CD4-positive, alpha-beta T cell (primary cell): ENCODE data around the gene THRB. TPM values are rescaled to one million over a fixed set of nuclear protein-coding genes. Genes with fewer than 3 reads are reported as not detected.

Source experiments
- ATAC-seq: fragments of 200-7000 bp; cut with Tn5 transposase; one replicate; pipeline ENCODE4 v1.10.0; 2022; ENCODE audit warnings: mild to moderate bottlenecking; ENCODE audit not compliant: poor library complexity
- CTCF ChIA-PET: fragments of 350-600 bp; sonication (Branson Sonifier 250); formaldehyde crosslinking; loops from one replicate; lab custom pipeline; 2021; ENCODE audit warnings: antibody characterized with exemption, inconsistent platforms; lab: Charles Lee
- POLR2A ChIA-PET: fragments of 350-600 bp; sonication (Branson Sonifier 250); formaldehyde crosslinking; loops from one replicate; lab custom pipeline; 2021; ENCODE audit warnings: antibody characterized with exemption, inconsistent platforms; lab: Charles Lee
- DNase-seq, 14 experiments: peaks; one replicate each; pipeline ENCODE4 v3.0.0-alpha.2; 2013 to 2020; ENCODE audit warnings: mixed read lengths in 2 of 14
- H3K27ac ChIP-seq, 2 donors: one replicate each; pipeline versions ENCODE4 v1.5.1 to v1.7.0; 2013; ENCODE audit warnings: low read length in 2 of 2, low read depth in 1 of 2, mild to moderate bottlenecking in 1 of 2
- H3K27me3 ChIP-seq, 2 experiments: 1 replicate in 1 of 2; 2 replicates in 1 of 2; pipeline versions ENCODE4 v1.6.1 to v1.7.0; 2013; ENCODE audit warnings: low read length in 2 of 2, control low read depth in 1 of 2, mild to moderate bottlenecking in 1 of 2, moderate library complexity in 1 of 2; ENCODE audit not compliant: insufficient read depth in 2 of 2, control insufficient read depth in 1 of 2
- H3K36me3 ChIP-seq: one replicate; pipeline ENCODE4 v1.6.1; 2013; ENCODE audit warnings: low read length, control low read depth; ENCODE audit not compliant: insufficient read depth
- H3K4me1 ChIP-seq: one replicate; pipeline ENCODE4 v1.6.1; 2013; ENCODE audit warnings: low read length, control low read depth; ENCODE audit not compliant: insufficient read depth
- H3K4me3 ChIP-seq: one replicate; pipeline ENCODE4 v1.5.1; 2013; ENCODE audit warnings: mild to moderate bottlenecking, low read length, moderate library complexity
- H3K9me3 ChIP-seq, 2 experiments: 1 replicate in 1 of 2; 2 replicates in 1 of 2; pipeline versions ENCODE4 v1.6.1 to v1.7.0; 2013; ENCODE audit warnings: low read length in 2 of 2, mild to moderate bottlenecking in 2 of 2, control low read depth in 1 of 2, moderate library complexity in 1 of 2; ENCODE audit not compliant: control insufficient read depth in 1 of 2, insufficient read depth in 1 of 2
- H3K27ac Mint-ChIP-seq: one replicate; pipeline ENCODE4 v1.8.0; 2020; ENCODE audit warnings: mixed read lengths
- H3K27me3 Mint-ChIP-seq: one replicate; pipeline ENCODE4 v1.8.0; 2021; ENCODE audit warnings: mixed read lengths
- H3K36me3 Mint-ChIP-seq: one replicate; pipeline ENCODE4 v1.8.0; 2021; ENCODE audit warnings: low read depth, mixed read lengths
- H3K4me1 Mint-ChIP-seq: one replicate; pipeline ENCODE4 v1.8.0; 2021; ENCODE audit warnings: low read depth, mixed read lengths
- H3K4me3 Mint-ChIP-seq: one replicate; pipeline ENCODE4 v1.8.0; 2020; ENCODE audit warnings: mild to moderate bottlenecking, mixed read lengths
- H3K9me3 Mint-ChIP-seq: one replicate; pipeline ENCODE4 v1.8.0; 2020; ENCODE audit warnings: mixed read lengths
- CTCF ChIP-seq: fragments of 200-600 bp; IDR thresholded peaks from one replicate; pipeline ENCODE4 v1.8.0; 2022; ENCODE audit warnings: antibody characterized with exemption, mild to moderate bottlenecking
- intact Hi-C, 2 experiments: fragments of 100-400 bp; cut with DNase I in 1 of 2; cut with micrococcal nuclease in 1 of 2; formaldehyde crosslinking; loops; one replicate each; pipeline versions ENCODE4 v1.15.1 to v1.9.0; 2023 to 2025; cut with DNase I, micrococcal nuclease
- total RNA-seq, 174 experiments: library from RNA in 2 of 174; stranded (reverse) in 2 of 174; gene quantifications; one replicate each; pipeline ENCODE4 v1.2.3 and lab custom pipeline; 2021 to 2026

THRB gene
- total RNA-seq, 2 experiments from 2014 or later: not detected

- ATAC-seq (no peak), DNase-seq (no peak)
- H3K27me3 ChIP-seq: peaks cover 34 to 40% of the 10 kb centered on the region in 2 experiments
- Mint-ChIP-seq H3K36me3 (no peaks in the 10 kb centered on the region), H3K4me1 (no peaks in the 10 kb centered on the region), H3K27me3 (peaks cover 56% of the 10 kb centered on the region), H3K9me3 (no peaks in the 10 kb centered on the region), H3K27ac (no peak overlapping the region), H3K4me3 (no peak overlapping the region)
- H3K36me3 ChIP-seq: no peaks in the 10 kb centered on the region
- intact Hi-C loops: no loop called here
- ChIA-PET CTCF (no interaction called here), POLR2A (no interaction called here)
- TF ChIP-seq CTCF: no peak
- H3K4me3 ChIP-seq: no peak overlapping the region
- peaks cover 0 to 14% of the 10 kb centered on the region in 2 experiments for H3K9me3 ChIP-seq
- H3K27ac ChIP-seq: no peak overlapping the region
- H3K4me1 ChIP-seq: no peaks in the 10 kb centered on the region
Measured at GRCh38 chr3:24520976-24521419, 26.3 kb upstream of the THRB start.

GRCh38 chr3:24520101-24520495 is 25.4 kb upstream of the THRB start:
- intact Hi-C loops: no loop called here
- Histone ChIP-seq H3K9me3 (peaks cover 0 to 14% of the 10 kb centered on the region in 2 experiments), H3K27ac (no peak overlapping the region), H3K36me3 (no peaks in the 10 kb centered on the region), H3K27me3 (peaks cover 34 to 40% of the 10 kb centered on the region in 2 experiments), H3K4me3 (no peak overlapping the region), H3K4me1 (no peaks in the 10 kb centered on the region)
- TF ChIP-seq CTCF: no peak
- Mint-ChIP-seq H3K4me3 (no peak overlapping the region), H3K9me3 (no peaks in the 10 kb centered on the region), H3K4me1 (no peaks in the 10 kb centered on the region), H3K27ac (no peak overlapping the region), H3K27me3 (peaks cover 56% of the 10 kb centered on the region), H3K36me3 (no peaks in the 10 kb centered on the region)
- POLR2A ChIA-PET: no interaction called here
- DNase-seq (no peak), ATAC-seq (no peak)
- CTCF ChIA-PET: no interaction called here

- Mint-ChIP-seq H3K9me3 (no peaks in the 10 kb centered on the region), H3K36me3 (no peaks in the 10 kb centered on the region), H3K4me1 (no peaks in the 10 kb centered on the region), H3K27ac (no peak overlapping the region), H3K27me3 (peaks cover 56% of the 10 kb centered on the region), H3K4me3 (no peak overlapping the region)
- no peaks in the 10 kb centered on the region for H3K4me1 ChIP-seq
- H3K27ac ChIP-seq: no peak overlapping the region
- DNase-seq (peak in 1 of 14 experiments; percentile 10), ATAC-seq (no peak)
- CTCF ChIA-PET: no interaction called here
- no peak for TF ChIP-seq CTCF
- H3K27me3 ChIP-seq: peaks cover 34 to 40% of the 10 kb centered on the region in 2 experiments
- intact Hi-C loops: no loop called here
- no peaks in the 10 kb centered on the region for H3K36me3 ChIP-seq
- H3K4me3 ChIP-seq: no peak overlapping the region
- POLR2A ChIA-PET: no interaction called here
- H3K9me3 ChIP-seq: peaks cover 0 to 14% of the 10 kb centered on the region in 2 experiments
Measured at GRCh38 chr3:24519368-24520100, 24.9 kb upstream of the THRB start.
